ENCODE data around the gene DFFA. TPM values are rescaled to one million over a fixed set of nuclear protein-coding genes. Genes with fewer than 3 reads are reported as not detected.
A peak's percentile ranks its signal among the peaks of the same experiment; 100 is the strongest.

Gene DFFA
- total RNA-seq, 2 donors from 2014 or later = 100 to 105 TPM

GRCh38 chr1:10489291-10490055 is 17.1 kb upstream of the DFFA start:
- H3K27me3 Mint-ChIP-seq (ENCODE audit: insufficient read depth) = no peaks in the 10 kb centered on the region
- no peak for TF ChIP-seq CTCF (conservative IDR thresholded peaks at IDR 0.05)
- H3K36me3 Mint-ChIP-seq (ENCODE audit: low read depth) = peaks cover 15% of the 10 kb centered on the region
- Histone ChIP-seq H3K27ac (ENCODE audit: low read depth, low read length) (peak overlapping the region; percentile 84), H3K9me3 (ENCODE audit: control insufficient read depth, low read length) (no peaks in the 10 kb centered on the region), H3K36me3 (ENCODE audit: control insufficient read depth, insufficient read depth, low read length) (no peaks in the 10 kb centered on the region), H3K27me3 (ENCODE audit: control insufficient read depth, insufficient read depth, low read length, poor library complexity, severe bottlenecking) (no peaks in the 10 kb centered on the region), H3K4me3 (ENCODE audit: low read length) (no peak overlapping the region), H3K4me1 (ENCODE audit: control insufficient read depth, insufficient read depth, low read length) (no peaks in the 10 kb centered on the region), H3K9ac (ENCODE audit: extremely low read depth, low read length, poor library complexity, severe bottlenecking) (no peak overlapping the region)
- H3K4me3 Mint-ChIP-seq = no peak overlapping the region
- no peak for DNase-seq
- H3K4me1 Mint-ChIP-seq = peaks cover 2% of the 10 kb centered on the region
- WGBS, 2 experiments (ENCODE audit: insufficient coverage in 1 of 2, insufficient read length in 1 of 2) = 64 to 100% methylated on average over 1 to 4 of the region's 4 CpGs
- H3K27ac Mint-ChIP-seq = peak overlapping the region; percentile 15
- H3K9me3 Mint-ChIP-seq = peaks cover 2% of the 10 kb centered on the region

GRCh38 chr1:10484521-10484920 is 12.2 kb upstream of the DFFA start:
- no peaks in the 10 kb centered on the region for H3K27me3 ChIP-seq (ENCODE audit: control insufficient read depth, insufficient read depth, low read length, poor library complexity, severe bottlenecking)
- Mint-ChIP-seq H3K27ac (no peak overlapping the region), H3K27me3 (ENCODE audit: insufficient read depth) (no peaks in the 10 kb centered on the region), H3K36me3 (ENCODE audit: low read depth) (peaks cover 20% of the 10 kb centered on the region), H3K4me1 (peaks cover 2% of the 10 kb centered on the region), H3K9me3 (peaks cover 2% of the 10 kb centered on the region), H3K4me3 (no peak overlapping the region)
- H3K9ac ChIP-seq (ENCODE audit: extremely low read depth, low read length, poor library complexity, severe bottlenecking) = no peak overlapping the region
- H3K27ac ChIP-seq (ENCODE audit: low read depth, low read length) = no peak overlapping the region
- H3K4me1 ChIP-seq (ENCODE audit: control insufficient read depth, insufficient read depth, low read length) = no peaks in the 10 kb centered on the region
- WGBS, 2 experiments (ENCODE audit: insufficient coverage in 1 of 2, insufficient read length in 1 of 2) = 98% methylated on average over 4 to 6 of the region's 6 CpGs
- TF ChIP-seq CTCF (conservative IDR thresholded peaks at IDR 0.05) = no peak
- DNase-seq = no peak
- H3K36me3 ChIP-seq (ENCODE audit: control insufficient read depth, insufficient read depth, low read length) = peaks cover 4% of the 10 kb centered on the region
- no peaks in the 10 kb centered on the region for H3K9me3 ChIP-seq (ENCODE audit: control insufficient read depth, low read length)
- no peak overlapping the region for H3K4me3 ChIP-seq (ENCODE audit: low read length)

GRCh38 chr1:10480614-10481013 is 8.3 kb upstream of the DFFA start:
- peaks cover 6% of the 10 kb centered on the region for H3K4me1 ChIP-seq (ENCODE audit: control insufficient read depth, insufficient read depth, low read length)
- H3K4me1 Mint-ChIP-seq = peaks cover 7% of the 10 kb centered on the region
- H3K27me3 Mint-ChIP-seq (ENCODE audit: insufficient read depth) = no peaks in the 10 kb centered on the region
- H3K9me3 ChIP-seq (ENCODE audit: control insufficient read depth, low read length) = no peaks in the 10 kb centered on the region
- no peaks in the 10 kb centered on the region for H3K27me3 ChIP-seq (ENCODE audit: control insufficient read depth, insufficient read depth, low read length, poor library complexity, severe bottlenecking)
- H3K4me3 Mint-ChIP-seq = no peak overlapping the region
- no peak overlapping the region for H3K4me3 ChIP-seq (ENCODE audit: low read length)
- 99% methylated on average over 2 of the region's 2 CpGs; no CpG with 5 or more reads in 1 of the 2 experiments for WGBS, 2 experiments (ENCODE audit: insufficient coverage in 1 of 2, insufficient read length in 1 of 2)
- no peaks in the 10 kb centered on the region for H3K9me3 Mint-ChIP-seq
- TF ChIP-seq CTCF (conservative IDR thresholded peaks at IDR 0.05) = no peak
- H3K27ac Mint-ChIP-seq = no peak overlapping the region
- peaks cover 7% of the 10 kb centered on the region for H3K36me3 ChIP-seq (ENCODE audit: control insufficient read depth, insufficient read depth, low read length)
- no peak overlapping the region for H3K27ac ChIP-seq (ENCODE audit: low read depth, low read length)
- DNase-seq = no peak
- H3K36me3 Mint-ChIP-seq (ENCODE audit: low read depth) = peaks cover 10% of the 10 kb centered on the region
- no peak overlapping the region for H3K9ac ChIP-seq (ENCODE audit: extremely low read depth, low read length, poor library complexity, severe bottlenecking)
